Non-pigmented ciliary epithelial cell (primary cell): Measurements from ENCODE around the gene KCNQ1.

Source experiments
- DNase-seq: peaks from one replicate; pipeline ENCODE4 v3.0.0-alpha.2; 2010; ENCODE audit warnings: low read depth

The KCNQ1 gene

GRCh38 chr11:2581151-2581930 lies 136.5 kb downstream of the KCNQ1 start:
- DNase-seq: no peak

GRCh38 chr11:2581931-2582350 lies 137.1 kb downstream of the KCNQ1 start:
- no peak for DNase-seq

- DNase-seq: no peak
Observed at GRCh38 chr11:2582351-2582945, 137.6 kb downstream of the KCNQ1 start.

GRCh38 chr11:2582946-2583604 lies 138.3 kb downstream of the KCNQ1 start:
- DNase-seq: no peak

GRCh38 chr11:2583605-2583958 lies 138.8 kb downstream of the KCNQ1 start:
- DNase-seq: no peak

- DNase-seq: no peak
Observed at GRCh38 chr11:2584434-2584811, 139.6 kb downstream of the KCNQ1 start.

GRCh38 chr11:2584812-2585565 lies 140.2 kb downstream of the KCNQ1 start:
- no peak for DNase-seq

- DNase-seq: no peak
Observed at GRCh38 chr11:2585566-2586086, 140.8 kb downstream of the KCNQ1 start.

- no peak for DNase-seq
Observed at GRCh38 chr11:2586087-2586792, 141.4 kb downstream of the KCNQ1 start.

GRCh38 chr11:2586793-2587131 lies 142.0 kb downstream of the KCNQ1 start:
- no peak for DNase-seq

- no peak for DNase-seq
Observed at GRCh38 chr11:2587132-2587930, 142.5 kb downstream of the KCNQ1 start.

GRCh38 chr11:2587976-2588748 lies 143.4 kb downstream of the KCNQ1 start:
- no peak for DNase-seq

- DNase-seq: no peak
Observed at GRCh38 chr11:2588809-2589537, 144.2 kb downstream of the KCNQ1 start.

GRCh38 chr11:2589538-2589934 lies 144.7 kb downstream of the KCNQ1 start:
- no peak for DNase-seq

GRCh38 chr11:2590131-2590964 lies 145.5 kb downstream of the KCNQ1 start:
- no peak for DNase-seq

- no peak for DNase-seq
Observed at GRCh38 chr11:2590965-2591754, 146.4 kb downstream of the KCNQ1 start.

GRCh38 chr11:2591805-2592204 lies 147.0 kb downstream of the KCNQ1 start:
- DNase-seq: no peak
